Measurements from ENCODE around the gene SLC5A11. TPM values are rescaled to one million over a fixed set of nuclear protein-coding genes. Genes with fewer than 3 reads are reported as not detected.
A peak's percentile ranks its signal among the peaks of the same experiment; 100 is the strongest.

Gene SLC5A11
- total and polyA plus RNA-seq, 2 of the 13 experiments (the other 11 are each of a cell fraction or from before 2014, with no cell fraction given): 1.2 to 3.3 TPM

DNA sequence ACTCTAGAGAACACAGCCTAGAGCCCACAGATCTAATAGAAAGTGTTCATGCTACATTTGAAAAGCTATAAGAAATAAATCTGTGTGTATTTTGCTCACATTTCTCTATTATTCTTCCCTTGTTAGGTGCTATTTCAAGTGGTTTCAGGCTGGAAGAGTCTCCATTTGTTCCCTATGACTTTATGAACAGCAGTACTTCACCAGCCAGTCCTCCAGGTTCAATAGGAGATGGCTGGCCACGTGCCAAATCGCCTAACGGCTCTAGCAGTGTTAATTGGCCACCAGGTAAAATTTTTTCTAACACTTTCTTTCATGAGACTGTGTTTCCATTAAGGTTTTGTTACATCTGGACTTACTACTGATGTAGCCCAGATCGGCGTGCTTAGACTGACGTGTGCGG lies 30.7 kb upstream of the SLC5A11 start:
- H3K27me3 ChIP-seq (ENCODE audit: control insufficient read depth in 1 of 2, insufficient read depth in 2 of 2, low read length in 2 of 2): no peaks in the 10 kb centered on the region
- 98% methylated on average over 7 of the region's 7 CpGs for WGBS (ENCODE audit: low lambda C conversion rate)
- H3K27ac ChIP-seq (ENCODE audit: extremely low read length, insufficient read depth, low read length): no peak overlapping the region
- CTCF ChIA-PET (ENCODE audit: low intra/inter-chr PET ratio, low total read pairs): no interaction called here
- peaks cover 47 to 94% of the 10 kb centered on the region in 2 experiments for H3K36me3 ChIP-seq (replicated peaks in 1 of 2; ENCODE audit: control insufficient read depth in 1 of 2, insufficient read depth in 2 of 2, low read length in 2 of 2)
- in situ Hi-C loops (cut with HindIII; ENCODE audit: extremely low pct_ligation_motif_present, low pct_unique_long_range_greater_than_20kb): no loop called here
- no peak overlapping the region for H2AFZ ChIP-seq (ENCODE audit: low read length)
- H3K4me3 ChIP-seq (replicated peaks in 1 of 3; ENCODE audit: insufficient read depth in 1 of 3, low read depth in 2 of 3, low read length in 3 of 3): no peak overlapping the region
- no peak for DNase-seq (ENCODE audit: low spot score)
- intact Hi-C loops (cut with micrococcal nuclease; ENCODE audit: unreplicated experiment): no loop called here
- no peak for FAIRE-seq
- no peaks in the 10 kb centered on the region for H3K4me1 ChIP-seq (ENCODE audit: insufficient read depth, low read length)
- ATAC-seq: no peak
- no peaks in the 10 kb centered on the region for H3K79me2 ChIP-seq (ENCODE audit: insufficient read depth, low read length)
- no TSS peak for BruUV-seq (replicated peaks)
- H3K9ac ChIP-seq (ENCODE audit: insufficient read depth, low read depth, low read length): no peak overlapping the region
- POLR2A ChIA-PET: no interaction called here
- H3K9me3 ChIP-seq (ENCODE audit: low read length): no peaks in the 10 kb centered on the region
- no peak for TF ChIP-seq ZNF180 (CRISPR knock-in tag; IDR thresholded peaks at IDR 0.05; ENCODE audit: borderline replicate concordance, low read depth)
- TF ChIP-seq RBM22 (optimal IDR thresholded peaks at IDR 0.05; ENCODE audit: low read length): peak; percentile 64
- no peak for TF ChIP-seq ZNF430 (CRISPR knock-in tag; IDR thresholded peaks at IDR 0.05)
- TF ChIP-seq DR1 (CRISPR knock-in tag; IDR thresholded peaks at IDR 0.05): no peak
- TF ChIP-seq ZNF878 (CRISPR knock-in tag; IDR thresholded peaks at IDR 0.05): no peak
- TF ChIP-seq FOXK1 (CRISPR knock-in tag; IDR thresholded peaks at IDR 0.05; ENCODE audit: borderline replicate concordance, low read depth): no peak
- TF ChIP-seq EHMT2 (IDR thresholded peaks at IDR 0.05; ENCODE audit: borderline replicate concordance, low read depth, low read length): no peak
- TF ChIP-seq TBL1XR1 (IDR thresholded peaks at IDR 0.05; ENCODE audit: borderline replicate concordance, low read length, partially characterized antibody): no peak
- H4K20me1 ChIP-seq (ENCODE audit: insufficient read depth, low read length): no peaks in the 10 kb centered on the region
- no peak overlapping the region for H3K4me2 ChIP-seq (ENCODE audit: low read depth, low read length)

DNA sequence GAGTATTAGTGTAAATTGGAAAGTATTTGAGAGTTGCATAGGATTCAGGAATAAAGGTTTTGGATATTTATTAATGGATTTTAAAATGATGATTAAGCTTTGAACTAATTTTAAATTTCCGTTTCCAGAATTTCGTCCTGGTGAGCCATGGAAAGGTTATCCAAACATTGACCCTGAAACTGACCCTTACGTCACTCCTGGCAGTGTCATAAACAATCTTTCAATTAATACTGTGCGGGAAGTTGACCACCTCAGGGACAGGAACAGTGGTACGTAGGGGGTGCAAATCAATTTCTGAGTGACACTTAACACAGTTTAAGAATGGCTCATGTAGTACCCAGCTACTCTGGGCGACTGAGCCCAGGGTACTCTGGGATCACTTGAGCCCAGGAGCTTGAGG lies 29.1 kb upstream of the SLC5A11 start:
- Histone ChIP-seq H2AFZ (ENCODE audit: low read length) (no peak overlapping the region), H3K27me3 (ENCODE audit: control insufficient read depth in 1 of 2, insufficient read depth in 2 of 2, low read length in 2 of 2) (no peaks in the 10 kb centered on the region), H4K20me1 (ENCODE audit: insufficient read depth, low read length) (no peaks in the 10 kb centered on the region), H3K4me3 (replicated peaks in 1 of 3; ENCODE audit: insufficient read depth in 1 of 3, low read depth in 2 of 3, low read length in 3 of 3) (no peak overlapping the region), H3K9ac (ENCODE audit: insufficient read depth, low read depth, low read length) (no peak overlapping the region), H3K79me2 (ENCODE audit: insufficient read depth, low read length) (no peaks in the 10 kb centered on the region), H3K4me1 (ENCODE audit: insufficient read depth, low read length) (no peaks in the 10 kb centered on the region), H3K9me3 (ENCODE audit: low read length) (no peaks in the 10 kb centered on the region), H3K27ac (ENCODE audit: extremely low read length, insufficient read depth, low read length) (no peak overlapping the region), H3K4me2 (ENCODE audit: low read depth, low read length) (no peak overlapping the region), H3K36me3 (replicated peaks in 1 of 2; ENCODE audit: control insufficient read depth in 1 of 2, insufficient read depth in 2 of 2, low read length in 2 of 2) (peaks cover 49 to 95% of the 10 kb centered on the region in 2 experiments)
- no peak for DNase-seq (ENCODE audit: low spot score)
- in situ Hi-C loops (cut with HindIII; ENCODE audit: extremely low pct_ligation_motif_present, low pct_unique_long_range_greater_than_20kb) (no loop called here), intact Hi-C loops (cut with micrococcal nuclease; ENCODE audit: unreplicated experiment) (no loop called here)
- WGBS (ENCODE audit: low lambda C conversion rate): 96% methylated on average over 6 of the region's 6 CpGs
- ChIA-PET CTCF (ENCODE audit: low intra/inter-chr PET ratio, low total read pairs) (no interaction called here), POLR2A (no interaction called here)
- no peak for FAIRE-seq
- TF ChIP-seq IKZF4 (CRISPR knock-in tag; IDR thresholded peaks at IDR 0.05; ENCODE audit: borderline replicate concordance, low read depth, not compliant biosample characterization) (no peak), ZUFSP (CRISPR knock-in tag; IDR thresholded peaks at IDR 0.05; ENCODE audit: borderline replicate concordance) (no peak), RNF2 (conservative IDR thresholded peaks at IDR 0.05; ENCODE audit: low read depth) (no peak), FOSL1 (CRISPR knock-in tag; IDR thresholded peaks at IDR 0.05; ENCODE audit: borderline replicate concordance) (no peak), SOX5 (CRISPR knock-in tag; IDR thresholded peaks at IDR 0.05; ENCODE audit: borderline replicate concordance) (no peak), NONO (IDR thresholded peaks at IDR 0.05) (no peak), NONO (CRISPR knock-in tag; conservative IDR thresholded peaks at IDR 0.05) (no peak), CEBPB (IDR thresholded peaks at IDR 0.05; ENCODE audit: borderline replicate concordance, low read depth, low read length) (no peak)
- ATAC-seq: no peak
- BruUV-seq (replicated peaks): no TSS peak

Data from HepG2 (cell line).